HUES6 (cell line): ENCODE data around the gene PDZD4.

Source experiments
- H3K27ac ChIP-seq: 2 replicates; pipeline ENCODE4 v1.7.0; 2013; ENCODE audit warnings: low read depth, mild to moderate bottlenecking, low read length, inconsistent platforms
- H3K27me3 ChIP-seq: 2 replicates; pipeline ENCODE4 v1.6.1; 2013; ENCODE audit warnings: low read length; ENCODE audit not compliant: control insufficient read depth, insufficient read depth
- H3K36me3 ChIP-seq: 2 replicates; pipeline ENCODE4 v1.6.1; 2013; ENCODE audit warnings: low read length; ENCODE audit not compliant: control insufficient read depth, insufficient read depth
- H3K4me1 ChIP-seq: 2 replicates; pipeline ENCODE4 v1.6.1; 2013; ENCODE audit warnings: low read length; ENCODE audit not compliant: control insufficient read depth, insufficient read depth
- H3K4me3 ChIP-seq: 2 replicates; pipeline ENCODE4 v1.5.1; 2013; ENCODE audit warnings: low read depth, low read length
- H3K9ac ChIP-seq: one replicate; pipeline ENCODE4 v1.6.1; 2013; ENCODE audit warnings: mild to moderate bottlenecking, low read length
- H3K9me3 ChIP-seq: 2 replicates; pipeline ENCODE4 v1.6.1; 2013; ENCODE audit warnings: low read depth, low read length; ENCODE audit not compliant: control insufficient read depth, insufficient read depth

Gene PDZD4

DNA sequence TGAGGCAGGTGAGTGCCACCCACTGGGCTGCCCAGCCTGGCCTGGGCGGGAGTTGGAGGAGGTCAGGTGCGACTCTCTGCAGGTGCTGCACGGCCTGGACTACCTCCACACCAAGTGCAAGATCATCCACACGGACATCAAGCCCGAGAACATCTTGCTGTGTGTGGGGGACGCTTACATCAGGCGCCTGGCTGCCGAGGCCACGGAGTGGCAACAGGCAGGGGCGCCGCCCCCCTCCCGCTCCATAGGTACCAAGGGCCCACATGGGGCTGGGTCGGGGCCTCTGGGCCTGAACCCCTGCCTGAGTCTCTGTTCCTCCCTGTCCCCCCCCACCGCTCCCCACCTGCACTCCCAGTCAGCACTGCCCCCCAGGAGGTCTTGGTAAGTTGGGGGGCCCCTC, 47.5 kb downstream of the PDZD4 start:
- no peak overlapping the region for H3K9ac ChIP-seq
- H3K9me3 ChIP-seq: peaks cover 22% of the 10 kb centered on the region; the same call in 1 of the 2 replicates
- H3K4me3 ChIP-seq: no peak overlapping the region
- no peak overlapping the region for H3K27ac ChIP-seq
- H3K36me3 ChIP-seq: peaks cover 30% of the 10 kb centered on the region
- H3K27me3 ChIP-seq: no peaks in the 10 kb centered on the region
- H3K4me1 ChIP-seq: no peaks in the 10 kb centered on the region; the same call in 1 of the 2 replicates

DNA sequence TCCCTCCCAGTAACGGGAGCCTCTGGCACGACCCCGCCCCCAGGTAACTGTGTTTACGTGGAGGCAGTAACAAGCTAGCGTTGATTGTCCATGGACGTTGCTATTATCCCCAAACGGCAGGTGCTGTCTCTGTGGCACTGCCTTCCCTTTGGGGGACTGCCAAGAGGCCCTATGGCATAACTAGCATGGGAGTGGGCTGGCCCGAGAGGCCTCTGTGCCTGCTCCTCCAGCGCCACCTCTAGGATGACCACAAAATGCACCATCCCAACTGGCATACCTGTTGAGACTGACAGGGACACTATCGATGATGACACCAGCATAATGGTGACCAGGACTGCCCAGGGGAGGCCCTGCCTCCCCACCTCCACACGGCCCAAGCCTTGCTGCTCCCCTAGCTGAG, 48.0 kb downstream of the PDZD4 start:
- H3K36me3 ChIP-seq: peaks cover 25% of the 10 kb centered on the region
- H3K27ac ChIP-seq: no peak overlapping the region
- no peak overlapping the region for H3K9ac ChIP-seq
- H3K27me3 ChIP-seq: no peaks in the 10 kb centered on the region
- H3K4me3 ChIP-seq: no peak overlapping the region
- H3K9me3 ChIP-seq: peaks cover 23% of the 10 kb centered on the region; the same call in 1 of the 2 replicates
- H3K4me1 ChIP-seq: no peaks in the 10 kb centered on the region; the same call in 1 of the 2 replicates

DNA sequence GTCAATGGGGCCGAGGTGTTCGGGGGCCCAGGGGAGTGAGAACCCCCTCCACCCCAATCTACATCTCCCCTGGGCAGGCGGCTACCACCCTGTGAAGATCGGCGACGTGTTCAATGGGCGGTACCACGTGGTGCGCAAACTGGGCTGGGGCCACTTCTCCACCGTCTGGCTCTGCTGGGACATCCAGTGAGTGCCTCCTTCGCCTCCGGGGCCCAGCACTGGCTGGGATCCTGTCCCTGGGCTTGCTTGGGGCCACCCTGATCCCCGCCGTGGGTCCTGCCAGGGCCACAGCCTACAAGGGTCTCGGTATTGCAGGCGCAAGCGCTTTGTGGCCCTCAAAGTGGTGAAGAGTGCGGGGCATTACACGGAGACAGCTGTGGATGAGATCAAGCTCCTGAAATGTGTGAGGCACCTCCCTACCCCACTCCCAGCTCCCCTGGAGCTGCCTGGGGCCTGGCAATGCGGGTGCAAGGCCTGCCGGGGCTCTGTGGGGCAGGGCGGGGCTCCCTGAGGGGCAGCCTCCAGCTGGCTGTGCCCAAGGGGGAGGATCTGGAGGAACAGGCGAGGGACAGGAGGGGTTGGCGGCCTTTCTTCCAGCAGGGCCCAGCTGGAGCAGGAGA, 48.8 kb downstream of the PDZD4 start:
- Histone ChIP-seq H3K9ac (no peak overlapping the region), H3K4me1 (peaks cover 3% of the 10 kb centered on the region; the same call in 1 of the 2 replicates), H3K9me3 (peaks cover 22% of the 10 kb centered on the region; the same call in 1 of the 2 replicates), H3K27ac (no peak overlapping the region; the same call in 1 of the 2 replicates), H3K36me3 (peaks cover 19% of the 10 kb centered on the region), H3K27me3 (no peaks in the 10 kb centered on the region), H3K4me3 (no peak overlapping the region)

DNA sequence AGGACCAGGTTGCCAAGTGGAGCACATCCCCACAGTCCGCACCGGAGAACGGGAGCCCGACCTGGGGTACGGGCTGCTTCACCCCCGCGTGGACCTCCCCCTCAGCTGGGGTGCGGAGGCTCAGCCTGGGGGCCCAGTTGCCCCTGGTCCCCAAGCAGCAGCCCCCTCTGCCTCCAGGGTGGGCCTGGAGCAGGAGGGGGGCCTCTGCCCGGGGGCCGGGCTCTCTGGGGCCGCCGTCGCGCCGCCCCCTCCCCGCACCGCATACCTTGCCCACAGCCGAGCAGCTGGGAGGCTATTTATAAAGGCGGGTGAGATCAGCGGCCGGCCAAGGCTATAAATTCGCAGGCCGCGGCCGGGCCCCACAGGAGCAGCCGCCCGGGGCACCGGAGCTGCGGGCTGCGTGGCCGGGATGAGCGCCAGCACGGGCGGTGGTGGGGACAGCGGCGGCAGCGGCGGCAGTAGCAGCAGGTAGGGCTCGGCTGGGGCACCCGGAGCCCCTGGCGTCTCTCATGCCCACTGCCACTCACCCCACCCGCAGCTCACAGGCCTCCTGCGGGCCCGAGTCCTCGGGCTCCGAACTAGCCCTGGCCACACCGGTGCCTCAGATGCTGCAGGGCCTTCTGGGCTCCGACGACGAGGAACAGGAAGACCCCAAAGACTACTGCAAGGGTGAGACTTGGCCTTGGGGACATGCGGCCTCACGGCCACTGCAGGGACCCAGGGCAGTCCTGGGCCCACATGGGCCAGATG, 49.5 kb downstream of the PDZD4 start, which contains the start of gene SRPK3:
Gene SRPK3 (plus strand): TSS at position 364 of the 750 bp plus-strand sequence. CDS start 46 bp downstream, at position 410.
- H3K9ac ChIP-seq: no peak within 1 kb of the TSS
- peaks cover 20% of the 10 kb centered on the region; the same call in 1 of the 2 replicates for H3K9me3 ChIP-seq
- no peak within 1 kb of the TSS; the same call in 1 of the 2 replicates for H3K27ac ChIP-seq
- H3K4me3 ChIP-seq: no peak within 1 kb of the TSS
- H3K27me3 ChIP-seq: no peaks in the 10 kb centered on the region
- peaks cover 12% of the 10 kb centered on the region for H3K36me3 ChIP-seq
- H3K4me1 ChIP-seq: peaks cover 3% of the 10 kb centered on the region; the same call in 1 of the 2 replicates

DNA sequence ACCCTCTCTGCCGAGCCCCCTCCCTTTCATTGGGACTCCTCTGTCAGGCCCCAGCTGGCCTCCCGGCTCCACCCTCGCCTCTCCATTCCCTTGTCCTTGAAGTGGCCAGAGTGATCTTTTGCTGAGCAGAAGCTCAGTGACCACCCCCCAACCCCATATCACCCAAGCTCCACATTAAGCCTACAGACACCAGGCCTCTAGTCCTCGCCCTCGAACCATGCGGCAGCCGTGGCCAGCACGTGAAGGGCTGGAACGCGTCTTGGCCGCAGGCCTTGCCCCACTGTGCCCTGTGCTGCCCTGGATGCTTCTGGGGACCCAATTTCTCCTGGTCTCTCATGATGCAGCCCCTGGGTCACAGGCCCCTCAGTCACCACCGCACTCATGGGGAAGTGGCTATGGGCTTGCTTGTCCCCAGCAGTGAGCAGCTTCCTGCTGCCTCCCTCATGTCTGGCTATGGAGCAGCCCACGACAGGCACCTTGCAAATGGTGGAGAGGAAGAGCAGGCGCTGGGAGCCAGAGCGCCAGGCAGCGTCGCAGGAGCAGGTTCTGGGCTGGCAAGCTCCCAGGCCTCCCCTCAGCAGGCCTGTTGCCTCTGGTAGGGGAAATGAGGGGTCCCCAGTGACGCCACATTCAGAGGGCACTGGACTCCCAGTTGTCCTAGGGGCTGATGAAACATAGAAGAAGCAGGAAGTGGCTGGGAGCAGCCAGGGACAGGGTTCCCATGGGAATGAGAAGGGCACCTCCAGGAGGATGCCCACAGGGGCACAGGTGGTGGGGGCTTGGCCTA, 50.3 kb downstream of the PDZD4 start:
- Histone ChIP-seq H3K36me3 (peaks cover 4% of the 10 kb centered on the region; the same call in 1 of the 2 replicates), H3K9ac (no peak overlapping the region), H3K27ac (no peak overlapping the region), H3K27me3 (no peaks in the 10 kb centered on the region), H3K4me3 (no peak overlapping the region), H3K4me1 (peaks cover 3% of the 10 kb centered on the region; the same call in 1 of the 2 replicates), H3K9me3 (peaks cover 22% of the 10 kb centered on the region; the same call in 1 of the 2 replicates)

DNA sequence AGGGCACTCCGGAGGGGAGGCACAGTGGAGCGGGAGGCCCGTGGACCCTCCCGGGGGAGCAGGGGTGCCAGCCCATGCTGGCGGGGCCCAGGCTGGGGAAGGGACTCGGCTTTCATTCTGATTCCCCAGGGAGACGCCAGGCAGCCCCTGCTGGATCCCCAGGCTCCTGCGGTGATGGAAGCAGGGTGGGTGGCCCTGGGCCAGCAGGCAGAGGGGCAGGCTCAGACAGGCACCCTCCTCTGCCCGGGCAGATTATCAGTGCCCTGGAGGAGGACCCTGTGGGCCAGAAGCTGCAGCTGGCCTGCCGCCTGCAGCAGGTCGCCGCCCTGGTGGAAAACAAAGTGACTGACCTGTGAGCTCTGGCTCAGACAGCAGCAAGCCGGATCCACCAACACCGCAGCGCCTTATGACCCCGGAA, 51.7 kb downstream of the PDZD4 start:
- Histone ChIP-seq H3K27me3 (no peaks in the 10 kb centered on the region), H3K4me3 (no peak overlapping the region), H3K36me3 (no peaks in the 10 kb centered on the region), H3K27ac (no peak overlapping the region), H3K9ac (no peak overlapping the region), H3K4me1 (peaks cover 3% of the 10 kb centered on the region; the same call in 1 of the 2 replicates), H3K9me3 (peaks cover 20% of the 10 kb centered on the region; the same call in 1 of the 2 replicates)

DNA sequence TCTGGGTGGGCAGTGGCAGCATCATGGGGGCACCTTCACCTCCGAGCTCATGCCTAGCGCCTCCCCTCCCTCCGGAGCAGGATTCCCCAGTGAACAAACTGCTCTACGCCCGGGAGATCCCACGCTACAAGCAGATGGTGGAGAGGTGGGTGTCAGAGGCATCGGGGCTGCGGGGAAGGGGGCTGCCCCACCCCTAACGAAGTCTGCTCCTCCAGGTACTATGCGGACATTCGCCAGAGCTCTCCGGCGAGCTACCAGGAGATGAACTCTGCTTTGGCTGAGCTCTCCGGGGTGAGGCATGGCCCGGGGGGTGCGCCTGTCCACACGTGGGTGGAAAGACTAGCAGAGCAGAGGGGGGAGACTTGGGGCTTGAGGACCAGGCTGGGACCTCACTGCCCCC, 52.2 kb downstream of the PDZD4 start:
- peaks cover 23% of the 10 kb centered on the region; the same call in 1 of the 2 replicates for H3K9me3 ChIP-seq
- H3K9ac ChIP-seq: no peak overlapping the region
- no peaks in the 10 kb centered on the region for H3K36me3 ChIP-seq
- H3K4me1 ChIP-seq: peaks cover 3% of the 10 kb centered on the region; the same call in 1 of the 2 replicates
- H3K27ac ChIP-seq: no peak overlapping the region
- H3K4me3 ChIP-seq: no peak overlapping the region
- H3K27me3 ChIP-seq: no peaks in the 10 kb centered on the region

DNA sequence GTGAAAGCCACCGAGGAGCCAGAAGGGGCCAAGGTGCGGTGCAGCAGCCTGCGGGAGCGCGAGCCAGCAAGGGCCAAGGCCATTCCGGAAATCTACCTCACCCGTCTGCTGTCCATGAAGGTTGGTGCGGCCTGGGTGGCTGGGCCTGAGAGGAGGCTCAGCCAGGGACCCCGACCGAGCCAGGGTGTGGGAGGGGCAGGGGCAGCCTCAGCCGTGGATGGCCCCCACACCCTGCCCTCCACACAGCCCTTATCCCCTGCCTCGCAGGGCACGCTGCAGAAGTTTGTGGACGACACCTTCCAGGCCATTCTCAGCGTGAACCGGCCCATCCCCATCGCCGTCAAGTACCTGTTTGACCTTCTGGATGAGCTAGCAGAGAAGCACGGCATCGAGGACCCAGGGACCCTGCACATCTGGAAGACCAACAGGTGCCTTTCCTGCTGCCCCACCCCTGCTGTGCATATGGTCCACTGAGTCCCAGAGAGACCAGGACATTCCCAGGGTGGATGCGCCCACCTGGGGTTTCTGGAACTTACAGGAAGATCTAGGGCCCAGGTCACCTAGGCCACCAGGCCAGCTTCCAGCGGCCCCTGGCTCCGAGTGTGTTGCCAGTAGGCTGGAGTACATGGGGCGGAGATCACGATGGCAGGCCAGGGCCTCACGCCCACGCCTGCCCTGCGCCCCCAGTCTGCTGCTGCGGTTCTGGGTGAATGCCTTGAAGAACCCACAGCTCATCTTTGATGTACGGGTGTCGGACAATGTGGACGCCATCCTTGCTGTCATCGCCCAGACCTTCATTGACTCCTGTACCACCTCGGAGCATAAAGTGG, 52.9 kb downstream of the PDZD4 start:
- Histone ChIP-seq H3K9me3 (peaks cover 22% of the 10 kb centered on the region; the same call in 1 of the 2 replicates), H3K27me3 (no peaks in the 10 kb centered on the region), H3K27ac (no peak overlapping the region), H3K4me3 (no peak overlapping the region), H3K4me1 (peaks cover 3% of the 10 kb centered on the region; the same call in 1 of the 2 replicates), H3K36me3 (no peaks in the 10 kb centered on the region), H3K9ac (no peak overlapping the region)

DNA sequence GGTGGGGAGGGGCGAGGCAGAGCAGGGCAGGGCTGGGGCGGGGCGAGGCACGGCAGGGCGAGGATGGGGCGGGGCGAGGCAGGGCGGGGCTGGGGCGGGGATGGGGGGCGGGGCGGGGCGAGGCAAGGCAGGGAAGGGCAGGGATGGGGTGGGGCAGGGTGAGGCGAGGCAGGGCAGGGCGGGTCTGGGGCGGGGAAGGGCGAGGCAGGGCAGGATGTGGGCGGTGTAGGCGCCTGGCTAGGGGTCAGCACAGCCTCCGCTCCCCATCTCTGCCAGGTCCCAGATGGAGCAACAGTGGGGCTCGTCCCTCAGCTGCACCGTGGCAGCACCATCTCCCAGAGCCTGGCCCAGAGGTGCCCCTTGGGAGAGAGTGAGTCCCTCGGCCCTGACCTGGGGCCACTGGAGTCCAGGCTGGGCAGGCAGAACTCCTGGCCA, 53.7 kb downstream of the PDZD4 start:
- Histone ChIP-seq H3K36me3 (no peaks in the 10 kb centered on the region), H3K9me3 (peaks cover 28% of the 10 kb centered on the region; the same call in 1 of the 2 replicates), H3K27ac (no peak overlapping the region), H3K4me3 (no peak overlapping the region), H3K4me1 (peaks cover 3% of the 10 kb centered on the region; the same call in 1 of the 2 replicates), H3K9ac (no peak overlapping the region), H3K27me3 (no peaks in the 10 kb centered on the region)

DNA sequence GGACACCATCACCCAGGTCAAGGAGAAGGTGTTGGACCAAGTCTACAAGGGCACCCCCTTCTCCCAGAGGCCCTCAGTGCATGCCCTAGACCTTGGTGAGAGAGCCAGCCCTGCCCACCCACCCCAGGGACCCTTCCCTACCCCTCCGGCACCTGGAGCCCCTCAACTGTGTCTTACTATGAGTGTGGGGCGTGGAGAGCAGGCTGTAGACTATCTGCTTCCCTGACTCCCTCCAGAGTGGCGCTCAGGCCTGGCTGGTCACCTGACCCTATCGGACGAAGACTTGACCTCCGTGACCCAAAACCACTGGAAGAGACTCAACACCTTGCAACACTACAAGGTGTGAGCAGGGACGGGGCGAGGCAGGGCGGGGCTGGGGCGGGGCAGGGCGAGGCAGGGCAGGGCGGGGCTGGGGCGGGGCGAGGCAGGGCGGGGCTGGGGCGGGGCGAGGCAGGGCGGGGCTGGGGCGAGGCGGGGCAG, 54.2 kb downstream of the PDZD4 start:
- H3K9me3 ChIP-seq: peaks cover 31% of the 10 kb centered on the region; the same call in 1 of the 2 replicates
- H3K9ac ChIP-seq: no peak overlapping the region
- peaks cover 3% of the 10 kb centered on the region; the same call in 1 of the 2 replicates for H3K4me1 ChIP-seq
- H3K4me3 ChIP-seq: no peak overlapping the region
- H3K27ac ChIP-seq: no peak overlapping the region
- no peaks in the 10 kb centered on the region for H3K27me3 ChIP-seq
- H3K36me3 ChIP-seq: no peaks in the 10 kb centered on the region
